ENCODE results near the gene F12. TPM values are rescaled to one million over a fixed set of nuclear protein-coding genes. Genes with fewer than 3 reads are reported as not detected.

F12 gene
- polyA plus RNA-seq, 3 donors = 1.4 to 5.5 (median 1.5) TPM

DNA sequence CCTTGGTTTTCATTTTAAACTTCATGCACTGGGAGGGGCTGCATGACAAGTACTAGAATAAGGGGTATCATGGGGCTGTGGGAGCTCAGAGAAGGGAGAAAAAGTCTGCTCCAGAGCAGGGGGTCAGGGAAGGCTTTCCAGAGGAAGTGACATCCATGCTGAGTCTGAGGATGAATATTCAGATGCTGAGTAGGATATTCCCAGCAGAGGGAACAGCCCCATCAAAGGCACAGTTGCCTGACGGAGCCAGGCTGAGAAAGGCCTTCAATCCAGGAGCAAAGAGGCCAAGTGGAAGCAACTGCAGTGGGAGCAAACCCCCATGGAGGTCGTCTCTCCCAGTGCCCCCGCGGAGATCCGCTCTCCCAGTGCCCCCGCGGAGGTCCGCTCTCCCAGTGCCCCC is 13.3 kb downstream of the F12 start:
- WGBS (ENCODE audit: insufficient coverage) = 92% methylated on average over 8 of the region's 8 CpGs

DNA sequence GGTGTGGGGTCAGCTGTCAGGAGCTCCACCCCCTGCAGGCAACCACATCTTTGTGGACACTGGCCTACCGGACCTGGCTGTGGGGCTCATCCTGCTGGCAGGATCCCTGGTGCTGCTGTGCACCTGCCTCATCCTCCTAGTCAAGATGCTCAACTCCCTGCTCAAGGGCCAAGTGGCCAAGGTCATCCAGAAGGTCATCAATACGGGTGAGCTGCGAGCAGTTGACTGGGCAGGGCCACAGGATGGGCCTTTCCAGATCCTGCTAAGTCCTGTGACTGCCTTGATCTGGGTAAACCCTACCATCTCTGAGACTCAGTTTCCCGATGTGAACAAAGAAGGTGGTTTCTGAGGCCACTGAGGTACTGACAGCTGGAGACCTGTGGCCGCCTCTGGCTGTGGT is 15.4 kb downstream of the F12 start:
- H3K4me3 ChIP-seq (replicated peaks in 1 of 3; ENCODE audit: low read depth in 2 of 3, low read length in 3 of 3) = no peak overlapping the region

More for the DNA sequence above, 13.3 kb downstream of the F12 start:
- Histone ChIP-seq H3K79me2 (ENCODE audit: insufficient read depth, low read length) (no peaks in the 10 kb centered on the region), H3K27me3 (ENCODE audit: control insufficient read depth in 2 of 2, insufficient read depth in 2 of 2, low read length in 2 of 2) (peaks cover 2 to 18% of the 10 kb centered on the region in 2 donors), H3K9me3 (replicated peaks in 1 of 2; ENCODE audit: control insufficient read depth in 1 of 2, insufficient read depth in 1 of 2, low read length in 2 of 2) (no peaks in the 10 kb centered on the region), H3K4me2 (replicated peaks; ENCODE audit: extremely low read depth, low read length, poor library complexity, severe bottlenecking) (no peak overlapping the region), H3K9ac (ENCODE audit: insufficient read depth, low read length, poor library complexity, severe bottlenecking) (no peak overlapping the region), H3K36me3 (replicated peaks in 1 of 2; ENCODE audit: control insufficient read depth in 1 of 2, insufficient read depth in 2 of 2, low read length in 2 of 2) (no peaks in the 10 kb centered on the region), H4K20me1 (ENCODE audit: insufficient read depth, low read length) (no peaks in the 10 kb centered on the region), H2AFZ (ENCODE audit: insufficient read depth, low read depth, low read length, poor library complexity, severe bottlenecking) (no peak overlapping the region), H3K4me1 (ENCODE audit: control insufficient read depth in 1 of 2, insufficient read depth in 2 of 2, low read length in 2 of 2) (peaks cover 19% of the 10 kb centered on the region in 2 donors), H3K4me3 (replicated peaks in 1 of 3; ENCODE audit: low read depth in 2 of 3, low read length in 3 of 3) (no peak overlapping the region), H3K27ac (ENCODE audit: low read depth in 1 of 2, low read length in 2 of 2) (no peak overlapping the region)
- Mint-ChIP-seq H3K4me1 (peaks cover 21% of the 10 kb centered on the region), H3K27me3 (ENCODE audit: low read depth in 3 of 3) (peaks cover 16 to 25% (median 21%) of the 10 kb centered on the region in 3 donors), H3K4me3 (no peak overlapping the region), H3K9me3 (peaks cover 0 to 3% (median 0%) of the 10 kb centered on the region in 7 donors), H3K36me3 (no peaks in the 10 kb centered on the region), H3K27ac (no peak overlapping the region)
- intact Hi-C loops (cut with micrococcal nuclease) = no loop called here
- TF ChIP-seq, protein P1, sequence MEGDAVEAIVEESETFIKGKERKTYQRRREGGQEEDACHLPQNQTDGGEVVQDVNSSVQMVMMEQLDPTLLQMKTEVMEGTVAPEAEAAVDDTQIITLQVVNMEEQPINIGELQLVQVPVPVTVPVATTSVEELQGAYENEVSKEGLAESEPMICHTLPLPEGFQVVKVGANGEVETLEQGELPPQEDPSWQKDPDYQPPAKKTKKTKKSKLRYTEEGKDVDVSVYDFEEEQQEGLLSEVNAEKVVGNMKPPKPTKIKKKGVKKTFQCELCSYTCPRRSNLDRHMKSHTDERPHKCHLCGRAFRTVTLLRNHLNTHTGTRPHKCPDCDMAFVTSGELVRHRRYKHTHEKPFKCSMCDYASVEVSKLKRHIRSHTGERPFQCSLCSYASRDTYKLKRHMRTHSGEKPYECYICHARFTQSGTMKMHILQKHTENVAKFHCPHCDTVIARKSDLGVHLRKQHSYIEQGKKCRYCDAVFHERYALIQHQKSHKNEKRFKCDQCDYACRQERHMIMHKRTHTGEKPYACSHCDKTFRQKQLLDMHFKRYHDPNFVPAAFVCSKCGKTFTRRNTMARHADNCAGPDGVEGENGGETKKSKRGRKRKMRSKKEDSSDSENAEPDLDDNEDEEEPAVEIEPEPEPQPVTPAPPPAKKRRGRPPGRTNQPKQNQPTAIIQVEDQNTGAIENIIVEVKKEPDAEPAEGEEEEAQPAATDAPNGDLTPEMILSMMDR (IDR thresholded peaks at IDR 0.05) = no peak
- DNase-seq = no peak

More for the DNA sequence above, 15.4 kb downstream of the F12 start:
- Histone ChIP-seq H4K20me1 (ENCODE audit: insufficient read depth, low read length) (no peaks in the 10 kb centered on the region), H3K27ac (ENCODE audit: low read depth in 1 of 2, low read length in 2 of 2) (no peak overlapping the region), H3K9me3 (replicated peaks in 1 of 2; ENCODE audit: control insufficient read depth in 1 of 2, insufficient read depth in 1 of 2, low read length in 2 of 2) (no peaks in the 10 kb centered on the region), H3K79me2 (ENCODE audit: insufficient read depth, low read length) (no peaks in the 10 kb centered on the region), H3K27me3 (ENCODE audit: control insufficient read depth in 2 of 2, insufficient read depth in 2 of 2, low read length in 2 of 2) (no peaks in the 10 kb centered on the region), H2AFZ (ENCODE audit: insufficient read depth, low read depth, low read length, poor library complexity, severe bottlenecking) (no peak overlapping the region), H3K4me2 (replicated peaks; ENCODE audit: extremely low read depth, low read length, poor library complexity, severe bottlenecking) (no peak overlapping the region), H3K4me1 (ENCODE audit: control insufficient read depth in 1 of 2, insufficient read depth in 2 of 2, low read length in 2 of 2) (peaks cover 38 to 39% of the 10 kb centered on the region in 2 donors), H3K36me3 (replicated peaks in 1 of 2; ENCODE audit: control insufficient read depth in 1 of 2, insufficient read depth in 2 of 2, low read length in 2 of 2) (no peaks in the 10 kb centered on the region), H3K9ac (ENCODE audit: insufficient read depth, low read length, poor library complexity, severe bottlenecking) (no peak overlapping the region)
- 96% methylated on average over 4 of the region's 5 CpGs for WGBS (ENCODE audit: insufficient coverage)
- Mint-ChIP-seq H3K9me3 (no peaks in the 10 kb centered on the region), H3K27me3 (ENCODE audit: low read depth in 3 of 3) (peaks cover 3 to 9% (median 9%) of the 10 kb centered on the region in 3 donors), H3K36me3 (no peaks in the 10 kb centered on the region), H3K27ac (peak overlapping the region in 1 of 7 donors; percentile 70), H3K4me3 (no peak overlapping the region), H3K4me1 (peaks cover 41% of the 10 kb centered on the region)
- intact Hi-C loops (cut with micrococcal nuclease) = loop anchor here (2.0 to 5.0 kb wide), 3 partner anchors 33 to 108 kb away; partner anchors contain the start of gene GRK6 (in 1 of the 2)
- TF ChIP-seq, protein P1 (IDR thresholded peaks at IDR 0.05) = no peak
- no peak for DNase-seq
